HCT116 (cell line): Measurements from ENCODE around the gene TBC1D22B.

ENCODE experiments used
- CEBPB ChIP-seq: IDR thresholded peaks from 2 replicates; pipeline ENCODE4 v1.6.1; 2012; ENCODE audit warnings: low read depth
- EZH2 ChIP-seq: fragments of 200-600 bp; sonication (generic); IDR thresholded peaks from 2 replicates; pipeline ENCODE4 v1.6.1; 2017; ENCODE audit warnings: antibody characterized with exemption, mixed run types
- EZH2phosphoT487 ChIP-seq: fragments of 200-600 bp; IDR thresholded peaks from 2 replicates; pipeline ENCODE4 v1.6.1; 2018; ENCODE audit warnings: antibody characterized with exemption, borderline replicate concordance
- POLR2A ChIP-seq: IDR thresholded peaks from 2 replicates; pipeline ENCODE4 v1.7.0; 2011; ENCODE audit warnings: borderline replicate concordance; ENCODE audit not compliant: insufficient read depth, insufficient read length; ENCODE audit errors: extremely low read depth
- POLR2AphosphoS5 ChIP-seq: IDR thresholded peaks from 2 replicates; pipeline ENCODE4 v1.6.1; 2011; ENCODE audit warnings: mild to moderate bottlenecking, low read depth, low read length, moderate library complexity
- RAD21 ChIP-seq: IDR thresholded peaks from 2 replicates; pipeline ENCODE4 v1.6.1; 2012; ENCODE audit warnings: low read depth, mild to moderate bottlenecking
- SIN3A ChIP-seq: IDR thresholded peaks from 2 replicates; pipeline ENCODE4 v1.6.1; 2012; ENCODE audit warnings: low read depth
- TCF7L2 ChIP-seq: IDR thresholded peaks from 2 replicates; pipeline ENCODE4 v1.7.0; 2011; ENCODE audit warnings: borderline replicate concordance, inconsistent platforms; ENCODE audit not compliant: insufficient read depth, insufficient read length; ENCODE audit errors: extremely low read depth
- YY1 ChIP-seq: IDR thresholded peaks from 2 replicates; pipeline ENCODE4 v1.6.1; 2011; ENCODE audit warnings: low read length, low read depth, moderate library complexity, mild to moderate bottlenecking; ENCODE audit not compliant: insufficient replicate concordance; ENCODE audit errors: extremely low read depth
- ZFX ChIP-seq: fragments of 450-650 bp; IDR thresholded peaks from 2 replicates; pipeline ENCODE4 v1.6.1; 2017
- ZNF274 ChIP-seq: fragments of 200-500 bp; sonication (Bioruptor generic); IDR thresholded peaks from 2 replicates; pipeline ENCODE4 v1.6.1; 2014; ENCODE audit warnings: mild to moderate bottlenecking, low read depth, low read length, inconsistent platforms
- TF ChIP-seq, protein P1 (sequence below), 3 experiments: fragments of 200-600 bp in 1 of 3; sonication (generic) in 1 of 3; IDR thresholded peaks in 2 of 3; conservative IDR thresholded peaks in 1 of 3; 2 replicates each; pipeline ENCODE4 v1.5.1; 2012 to 2017; ENCODE audit warnings: low read depth in 2 of 3, low read length in 2 of 3, antibody characterized with exemption in 1 of 3, borderline replicate concordance in 1 of 3, control low read depth in 1 of 3, mild to moderate bottlenecking in 1 of 3, mixed read lengths in 1 of 3, mixed run types in 1 of 3, moderate library complexity in 1 of 3; ENCODE audit not compliant: insufficient read depth in 1 of 3
- TF ChIP-seq, protein P2 (sequence below): IDR thresholded peaks from 2 replicates; pipeline ENCODE4 v1.6.1; 2012; ENCODE audit warnings: low read depth

DNA sequence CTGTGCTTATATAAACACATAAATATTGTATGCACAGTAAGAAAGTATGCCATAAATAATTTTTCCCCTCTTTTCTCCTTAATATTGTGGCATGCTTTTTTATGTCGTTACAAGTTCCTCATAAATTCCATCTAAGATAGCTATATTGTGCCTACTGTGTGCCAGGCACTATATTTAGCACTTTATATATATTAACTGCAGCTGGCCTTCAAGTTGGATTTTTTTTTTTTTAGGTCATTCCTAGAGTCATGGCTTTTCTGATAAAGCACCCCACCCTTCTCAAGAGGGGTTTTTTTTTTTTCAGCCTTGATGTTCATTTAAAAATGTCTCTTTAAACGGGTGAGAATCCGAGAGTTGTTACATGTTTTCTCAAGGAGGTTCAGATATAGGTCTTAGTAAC lies 53.4 kb downstream of the TBC1D22B start:
- TF ChIP-seq, protein P1, sequence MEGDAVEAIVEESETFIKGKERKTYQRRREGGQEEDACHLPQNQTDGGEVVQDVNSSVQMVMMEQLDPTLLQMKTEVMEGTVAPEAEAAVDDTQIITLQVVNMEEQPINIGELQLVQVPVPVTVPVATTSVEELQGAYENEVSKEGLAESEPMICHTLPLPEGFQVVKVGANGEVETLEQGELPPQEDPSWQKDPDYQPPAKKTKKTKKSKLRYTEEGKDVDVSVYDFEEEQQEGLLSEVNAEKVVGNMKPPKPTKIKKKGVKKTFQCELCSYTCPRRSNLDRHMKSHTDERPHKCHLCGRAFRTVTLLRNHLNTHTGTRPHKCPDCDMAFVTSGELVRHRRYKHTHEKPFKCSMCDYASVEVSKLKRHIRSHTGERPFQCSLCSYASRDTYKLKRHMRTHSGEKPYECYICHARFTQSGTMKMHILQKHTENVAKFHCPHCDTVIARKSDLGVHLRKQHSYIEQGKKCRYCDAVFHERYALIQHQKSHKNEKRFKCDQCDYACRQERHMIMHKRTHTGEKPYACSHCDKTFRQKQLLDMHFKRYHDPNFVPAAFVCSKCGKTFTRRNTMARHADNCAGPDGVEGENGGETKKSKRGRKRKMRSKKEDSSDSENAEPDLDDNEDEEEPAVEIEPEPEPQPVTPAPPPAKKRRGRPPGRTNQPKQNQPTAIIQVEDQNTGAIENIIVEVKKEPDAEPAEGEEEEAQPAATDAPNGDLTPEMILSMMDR (IDR thresholded peaks at IDR 0.05 in 2 of 3, conservative IDR thresholded peaks at IDR 0.05 in 1 of 3; ENCODE audit: borderline replicate concordance in 1 of 3, insufficient read depth in 1 of 3, low read depth in 2 of 3, low read length in 2 of 3) = no peak
- no peak for TF ChIP-seq POLR2A
- TF ChIP-seq, protein P2, sequence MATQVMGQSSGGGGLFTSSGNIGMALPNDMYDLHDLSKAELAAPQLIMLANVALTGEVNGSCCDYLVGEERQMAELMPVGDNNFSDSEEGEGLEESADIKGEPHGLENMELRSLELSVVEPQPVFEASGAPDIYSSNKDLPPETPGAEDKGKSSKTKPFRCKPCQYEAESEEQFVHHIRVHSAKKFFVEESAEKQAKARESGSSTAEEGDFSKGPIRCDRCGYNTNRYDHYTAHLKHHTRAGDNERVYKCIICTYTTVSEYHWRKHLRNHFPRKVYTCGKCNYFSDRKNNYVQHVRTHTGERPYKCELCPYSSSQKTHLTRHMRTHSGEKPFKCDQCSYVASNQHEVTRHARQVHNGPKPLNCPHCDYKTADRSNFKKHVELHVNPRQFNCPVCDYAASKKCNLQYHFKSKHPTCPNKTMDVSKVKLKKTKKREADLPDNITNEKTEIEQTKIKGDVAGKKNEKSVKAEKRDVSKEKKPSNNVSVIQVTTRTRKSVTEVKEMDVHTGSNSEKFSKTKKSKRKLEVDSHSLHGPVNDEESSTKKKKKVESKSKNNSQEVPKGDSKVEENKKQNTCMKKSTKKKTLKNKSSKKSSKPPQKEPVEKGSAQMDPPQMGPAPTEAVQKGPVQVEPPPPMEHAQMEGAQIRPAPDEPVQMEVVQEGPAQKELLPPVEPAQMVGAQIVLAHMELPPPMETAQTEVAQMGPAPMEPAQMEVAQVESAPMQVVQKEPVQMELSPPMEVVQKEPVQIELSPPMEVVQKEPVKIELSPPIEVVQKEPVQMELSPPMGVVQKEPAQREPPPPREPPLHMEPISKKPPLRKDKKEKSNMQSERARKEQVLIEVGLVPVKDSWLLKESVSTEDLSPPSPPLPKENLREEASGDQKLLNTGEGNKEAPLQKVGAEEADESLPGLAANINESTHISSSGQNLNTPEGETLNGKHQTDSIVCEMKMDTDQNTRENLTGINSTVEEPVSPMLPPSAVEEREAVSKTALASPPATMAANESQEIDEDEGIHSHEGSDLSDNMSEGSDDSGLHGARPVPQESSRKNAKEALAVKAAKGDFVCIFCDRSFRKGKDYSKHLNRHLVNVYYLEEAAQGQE = no peak
- TF ChIP-seq RAD21 = no peak
- no peak for TF ChIP-seq SIN3A
- TF ChIP-seq EZH2phosphoT487 = no peak
- TF ChIP-seq POLR2AphosphoS5 = no peak
- TF ChIP-seq EZH2 = no peak
- no peak for TF ChIP-seq TCF7L2
- no peak for TF ChIP-seq ZNF274
- no peak for TF ChIP-seq ZFX
- TF ChIP-seq YY1 = no peak
- no peak for TF ChIP-seq CEBPB
